Neural crest cell (in vitro differentiated cells): ENCODE data around the gene SLC37A1. TPM values are rescaled to one million over a fixed set of nuclear protein-coding genes. Genes with fewer than 3 reads are reported as not detected.

Source experiments
- DNase-seq: peaks from one replicate; pipeline ENCODE4 v3.0.0; 2021; ENCODE audit warnings: low read depth, mixed read lengths, low spot score
- H3K27ac Mint-ChIP-seq: one replicate; pipeline ENCODE4 v1.8.0; 2021; ENCODE audit warnings: mild to moderate bottlenecking, mixed read lengths; ENCODE audit not compliant: unreplicated experiment
- H3K27me3 Mint-ChIP-seq: 2 replicates; pipeline ENCODE4 v1.8.0; 2021; ENCODE audit warnings: low read depth, mild to moderate bottlenecking, mixed read lengths
- H3K36me3 Mint-ChIP-seq: 2 replicates; pipeline ENCODE4 v1.8.0; 2021; ENCODE audit warnings: low read depth, mild to moderate bottlenecking, mixed read lengths
- H3K4me1 Mint-ChIP-seq: 2 replicates; pipeline ENCODE4 v1.8.0; 2021; ENCODE audit warnings: mixed read lengths
- H3K4me3 Mint-ChIP-seq: one replicate; pipeline ENCODE4 v1.8.0; 2021; ENCODE audit warnings: mild to moderate bottlenecking, mixed read lengths
- H3K9me3 Mint-ChIP-seq: 2 replicates; pipeline ENCODE4 v1.8.0; 2021; ENCODE audit warnings: mixed read lengths
- CTCF ChIP-seq: fragments of 200-600 bp; sonication (generic); conservative IDR thresholded peaks from 2 replicates; pipeline ENCODE4 v1.5.0; 2021; ENCODE audit warnings: antibody characterized with exemption, mild to moderate bottlenecking
- total RNA-seq: library from RNA; stranded (reverse); gene quantifications from 2 replicates; pipeline ENCODE4 v1.2.1, GENCODE V29; 2021

The SLC37A1 gene
- total RNA-seq, 1 donor from 2014 or later, result 9.1 TPM

GRCh38 chr21:42587036-42587435 lies 73.4 kb downstream of the SLC37A1 start:
- TF ChIP-seq CTCF, result no peak
- no peak for DNase-seq
- no peaks in the 10 kb centered on the region for H3K36me3 Mint-ChIP-seq
- H3K27ac Mint-ChIP-seq, result no peak overlapping the region
- no peaks in the 10 kb centered on the region for H3K27me3 Mint-ChIP-seq
- no peaks in the 10 kb centered on the region for H3K9me3 Mint-ChIP-seq
- no peak overlapping the region for H3K4me3 Mint-ChIP-seq
- no peaks in the 10 kb centered on the region for H3K4me1 Mint-ChIP-seq

GRCh38 chr21:42590431-42591131 lies 76.9 kb downstream of the SLC37A1 start:
- Mint-ChIP-seq H3K4me3 (no peak overlapping the region), H3K27me3 (no peaks in the 10 kb centered on the region), H3K36me3 (no peaks in the 10 kb centered on the region), H3K9me3 (no peaks in the 10 kb centered on the region), H3K27ac (no peak overlapping the region), H3K4me1 (no peaks in the 10 kb centered on the region)
- no peak for DNase-seq
- no peak for TF ChIP-seq CTCF

DNA sequence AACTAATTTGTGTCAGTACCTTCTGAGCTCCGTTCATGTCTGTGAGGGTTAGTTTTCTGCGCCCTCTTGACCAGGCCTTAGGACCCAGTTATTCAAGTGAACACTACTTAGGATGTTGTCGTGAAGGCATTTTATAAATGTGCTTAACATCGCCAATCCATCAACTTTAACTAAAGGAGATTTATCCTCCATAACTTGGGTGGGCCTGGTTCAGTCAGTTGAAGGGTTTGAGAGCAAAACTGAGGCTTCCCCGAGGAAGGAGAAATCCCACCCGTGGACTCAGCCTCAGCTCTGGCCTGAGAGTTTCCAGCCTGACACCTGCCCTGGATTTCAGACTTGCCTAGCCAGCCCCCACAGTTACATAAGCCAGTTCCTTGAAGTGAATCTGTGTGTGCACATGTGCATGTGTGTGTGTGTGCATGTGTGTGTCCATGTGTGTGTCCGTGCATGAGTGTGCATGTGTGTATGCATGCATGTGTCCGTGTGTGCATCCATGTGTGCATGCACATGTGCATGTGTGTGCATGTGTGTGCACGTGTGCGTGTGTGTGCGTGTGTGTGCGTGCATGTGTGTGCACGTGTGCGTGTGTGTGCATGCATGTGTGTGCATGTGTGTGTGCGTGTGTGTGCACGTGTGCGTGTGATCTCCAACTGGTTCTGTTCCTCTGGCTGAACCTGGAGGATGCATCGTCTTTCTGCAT lies 77.7 kb downstream of the SLC37A1 start:
- Mint-ChIP-seq H3K36me3 (no peaks in the 10 kb centered on the region), H3K4me3 (no peak overlapping the region), H3K9me3 (no peaks in the 10 kb centered on the region), H3K27me3 (no peaks in the 10 kb centered on the region), H3K27ac (no peak overlapping the region), H3K4me1 (no peaks in the 10 kb centered on the region)
- DNase-seq, result no peak
- TF ChIP-seq CTCF, result no peak

GRCh38 chr21:42592156-42592820 lies 78.6 kb downstream of the SLC37A1 start:
- Mint-ChIP-seq H3K9me3 (peaks cover 1% of the 10 kb centered on the region), H3K36me3 (no peaks in the 10 kb centered on the region), H3K27ac (no peak overlapping the region), H3K4me1 (no peaks in the 10 kb centered on the region), H3K27me3 (no peaks in the 10 kb centered on the region), H3K4me3 (no peak overlapping the region)
- no peak for DNase-seq
- no peak for TF ChIP-seq CTCF

GRCh38 chr21:42593007-42593814 lies 79.6 kb downstream of the SLC37A1 start:
- H3K4me3 Mint-ChIP-seq, result no peak overlapping the region
- no peaks in the 10 kb centered on the region for H3K27me3 Mint-ChIP-seq
- DNase-seq, result peak; percentile 64
- no peaks in the 10 kb centered on the region for H3K4me1 Mint-ChIP-seq
- H3K9me3 Mint-ChIP-seq, result peaks cover 7% of the 10 kb centered on the region
- no peaks in the 10 kb centered on the region for H3K36me3 Mint-ChIP-seq
- no peak overlapping the region for H3K27ac Mint-ChIP-seq
- peak; percentile 83 for TF ChIP-seq CTCF
